Measurements from ENCODE around the gene FDXR.

FDXR gene

GRCh38 chr17:74848656-74849399 is 24.0 kb downstream of the FDXR start:
- Mint-ChIP-seq H3K4me3 (no peak overlapping the region), H3K27ac (peak overlapping the region; percentile 15), H3K4me1 (ENCODE audit: low read depth) (peaks cover 10% of the 10 kb centered on the region), H3K9me3 (no peaks in the 10 kb centered on the region), H3K36me3 (ENCODE audit: low read depth) (peaks cover 3% of the 10 kb centered on the region), H3K27me3 (peaks cover 27% of the 10 kb centered on the region)
- no peak for DNase-seq

- DNase-seq: no peak
- Mint-ChIP-seq H3K27me3 (peaks cover 28% of the 10 kb centered on the region), H3K4me3 (no peak overlapping the region), H3K4me1 (ENCODE audit: low read depth) (peaks cover 6% of the 10 kb centered on the region), H3K27ac (no peak overlapping the region), H3K36me3 (ENCODE audit: low read depth) (peaks cover 3% of the 10 kb centered on the region), H3K9me3 (no peaks in the 10 kb centered on the region)
Measured at GRCh38 chr17:74846621-74847020, 26.2 kb downstream of the FDXR start.

GRCh38 chr17:74843352-74843627 is 29.5 kb downstream of the FDXR start:
- no peak overlapping the region for H3K27ac Mint-ChIP-seq
- no peaks in the 10 kb centered on the region for H3K9me3 Mint-ChIP-seq
- no peak overlapping the region for H3K4me3 Mint-ChIP-seq
- DNase-seq: no peak
- peaks cover 23% of the 10 kb centered on the region for H3K27me3 Mint-ChIP-seq
- peaks cover 18% of the 10 kb centered on the region for H3K4me1 Mint-ChIP-seq (ENCODE audit: low read depth)
- peaks cover 6% of the 10 kb centered on the region for H3K36me3 Mint-ChIP-seq (ENCODE audit: low read depth)

- Mint-ChIP-seq H3K4me1 (ENCODE audit: low read depth) (peaks cover 18% of the 10 kb centered on the region), H3K9me3 (no peaks in the 10 kb centered on the region), H3K36me3 (ENCODE audit: low read depth) (peaks cover 11% of the 10 kb centered on the region), H3K27me3 (peaks cover 23% of the 10 kb centered on the region), H3K27ac (no peak overlapping the region), H3K4me3 (no peak overlapping the region)
- DNase-seq: no peak
Measured at GRCh38 chr17:74842599-74843351, 30.0 kb downstream of the FDXR start.

- no peak overlapping the region for H3K27ac Mint-ChIP-seq
- peaks cover 18% of the 10 kb centered on the region for H3K4me1 Mint-ChIP-seq (ENCODE audit: low read depth)
- H3K27me3 Mint-ChIP-seq: peaks cover 23% of the 10 kb centered on the region
Measured at GRCh38 chr17:74842146-74842598, 30.6 kb downstream of the FDXR start.

GRCh38 chr17:74840989-74841666 is 31.7 kb downstream of the FDXR start:
- H3K4me3 Mint-ChIP-seq: no peak overlapping the region
- no peak for DNase-seq
- peaks cover 25% of the 10 kb centered on the region for H3K36me3 Mint-ChIP-seq (ENCODE audit: low read depth)
- H3K27ac Mint-ChIP-seq: no peak overlapping the region
- H3K4me1 Mint-ChIP-seq (ENCODE audit: low read depth): peaks cover 18% of the 10 kb centered on the region
- H3K9me3 Mint-ChIP-seq: no peaks in the 10 kb centered on the region
- H3K27me3 Mint-ChIP-seq: peaks cover 23% of the 10 kb centered on the region

More at GRCh38 chr17:74842146-74842598, 30.6 kb downstream of the FDXR start:
- Mint-ChIP-seq H3K9me3 (no peaks in the 10 kb centered on the region), H3K36me3 (ENCODE audit: low read depth) (peaks cover 15% of the 10 kb centered on the region), H3K4me3 (no peak overlapping the region)
- DNase-seq: no peak

GRCh38 chr17:74839990-74840852 is 32.6 kb downstream of the FDXR start:
- Mint-ChIP-seq H3K36me3 (ENCODE audit: low read depth) (peaks cover 33% of the 10 kb centered on the region), H3K27ac (no peak overlapping the region), H3K4me1 (ENCODE audit: low read depth) (peaks cover 18% of the 10 kb centered on the region), H3K4me3 (no peak overlapping the region), H3K27me3 (peaks cover 23% of the 10 kb centered on the region), H3K9me3 (no peaks in the 10 kb centered on the region)
- no peak for DNase-seq

- Mint-ChIP-seq H3K36me3 (ENCODE audit: low read depth) (peaks cover 33% of the 10 kb centered on the region), H3K27me3 (peaks cover 14% of the 10 kb centered on the region), H3K9me3 (no peaks in the 10 kb centered on the region), H3K4me1 (ENCODE audit: low read depth) (peaks cover 18% of the 10 kb centered on the region), H3K4me3 (no peak overlapping the region), H3K27ac (no peak overlapping the region)
- DNase-seq: no peak
Measured at GRCh38 chr17:74838274-74838673, 34.5 kb downstream of the FDXR start.

- Mint-ChIP-seq H3K9me3 (no peaks in the 10 kb centered on the region), H3K36me3 (ENCODE audit: low read depth) (peaks cover 38% of the 10 kb centered on the region), H3K27ac (no peak overlapping the region), H3K4me3 (no peak overlapping the region), H3K4me1 (ENCODE audit: low read depth) (peaks cover 12% of the 10 kb centered on the region), H3K27me3 (peaks cover 8% of the 10 kb centered on the region)
- DNase-seq: no peak
Measured at GRCh38 chr17:74836691-74837467, 35.9 kb downstream of the FDXR start.

- peaks cover 11% of the 10 kb centered on the region for H3K4me1 Mint-ChIP-seq (ENCODE audit: low read depth)
- H3K4me3 Mint-ChIP-seq: no peak overlapping the region
- no peak for DNase-seq
- peaks cover 40% of the 10 kb centered on the region for H3K36me3 Mint-ChIP-seq (ENCODE audit: low read depth)
- no peaks in the 10 kb centered on the region for H3K9me3 Mint-ChIP-seq
- H3K27ac Mint-ChIP-seq: no peak overlapping the region
- H3K27me3 Mint-ChIP-seq: peaks cover 2% of the 10 kb centered on the region
Measured at GRCh38 chr17:74836191-74836590, 36.6 kb downstream of the FDXR start.

- Mint-ChIP-seq H3K4me1 (ENCODE audit: low read depth) (no peaks in the 10 kb centered on the region), H3K4me3 (no peak overlapping the region), H3K27me3 (no peaks in the 10 kb centered on the region), H3K9me3 (no peaks in the 10 kb centered on the region), H3K27ac (no peak overlapping the region), H3K36me3 (ENCODE audit: low read depth) (peaks cover 56% of the 10 kb centered on the region)
- no peak for DNase-seq
Measured at GRCh38 chr17:74833501-74834377, 39.1 kb downstream of the FDXR start.

- Mint-ChIP-seq H3K36me3 (ENCODE audit: low read depth) (peaks cover 50% of the 10 kb centered on the region), H3K9me3 (no peaks in the 10 kb centered on the region), H3K27me3 (no peaks in the 10 kb centered on the region), H3K4me3 (no peak overlapping the region), H3K4me1 (ENCODE audit: low read depth) (no peaks in the 10 kb centered on the region), H3K27ac (no peak overlapping the region)
- DNase-seq: no peak
Measured at GRCh38 chr17:74832421-74832820, 40.4 kb downstream of the FDXR start.
